Upper lobe of left lung (tissue), 4 donors: ENCODE results near the gene KCNJ11.

ENCODE experiments used
- EP300 ChIP-seq, 4 donors: sonication (generic); formaldehyde crosslinking; IDR thresholded peaks; one replicate each; pipeline ENCODE4 v1.5.1; 2017; ENCODE audit warnings: antibody characterized with exemption in 4 of 4, control low read depth in 2 of 4
- POLR2A ChIP-seq, 4 donors: fragments of 450-650 bp; IDR thresholded peaks; one replicate each; pipeline ENCODE4 v1.5.1; 2016 to 2017; ENCODE audit warnings: antibody characterized with exemption in 4 of 4, mild to moderate bottlenecking in 2 of 4

GRCh38 chr11:17375547-17375946 is 12.9 kb downstream of the KCNJ11 start:
- TF ChIP-seq EP300 (IDR thresholded peaks at IDR 0.05) = no peak
- no peak for TF ChIP-seq POLR2A (IDR thresholded peaks at IDR 0.05)
